ENCODE data around the gene DYNLRB1.

- TF ChIP-seq CTCF (IDR thresholded peaks at IDR 0.05) (no peak), POLR2A (IDR thresholded peaks at IDR 0.05) (no peak)
These were observed 66.7 kb downstream of the DYNLRB1 start for GRCh38 chr20:34582911-34583310.

Data from thyroid gland (tissue), 4 donors.